ENCODE measurements around the gene NUAK2. TPM values are rescaled to one million over a fixed set of nuclear protein-coding genes. Genes with fewer than 3 reads are reported as not detected.

NUAK2 gene
- total and polyA plus RNA-seq, 2 of the 8 experiments (the other 6 are each of a cell fraction or from before 2014, with no cell fraction given) = 9.4 to 12.9 TPM

GRCh38 chr1:205274041-205274691 is 47.4 kb downstream of the NUAK2 start:
- Histone ChIP-seq H3K4me2 (ENCODE audit: insufficient read depth in 1 of 2, low read depth in 2 of 2, low read length in 2 of 2) (peak overlapping the region in 1 of 2 experiments; percentile 31; a peak in 2 of 4 replicates), H3K27me3 (replicated peaks in 1 of 4; ENCODE audit: control insufficient read depth in 3 of 4, extremely low read depth in 1 of 4, insufficient read depth in 3 of 4, low read length in 3 of 4) (no peaks in the 10 kb centered on the region), H2BK5ac (ENCODE audit: low read depth, low read length) (peak overlapping the region; percentile 93), H3K4me3 (ENCODE audit: extremely low read depth in 1 of 4, insufficient read depth in 2 of 4, low read depth in 3 of 4, low read length in 4 of 4) (no peak overlapping the region), H3K79me2 (ENCODE audit: control insufficient read depth in 1 of 2, insufficient read depth in 2 of 2, low read length in 2 of 2) (no peaks in the 10 kb centered on the region), H2AK5ac (ENCODE audit: low read depth, low read length) (peak overlapping the region; percentile 3; the same call in 1 of the 2 replicates), H3K9ac (replicated peaks in 1 of 4; ENCODE audit: extremely low read depth in 1 of 4, low read depth in 3 of 4, low read length in 3 of 4) (no peak overlapping the region), H3K4ac (replicated peaks; ENCODE audit: insufficient read length, low read depth, low read length) (no peak overlapping the region), H4K91ac (replicated peaks; ENCODE audit: insufficient read length, low read length) (peak overlapping the region; percentile 20), H3K79me1 (ENCODE audit: low read depth, low read length) (no peaks in the 10 kb centered on the region), H4K8ac (ENCODE audit: extremely low read depth, insufficient read depth, low read length) (no peak overlapping the region), H2AFZ (ENCODE audit: low read length) (no peak overlapping the region), H3K14ac (ENCODE audit: insufficient read length) (no peak overlapping the region), H2BK15ac (ENCODE audit: low read length) (peak overlapping the region; percentile 72; the same call in 1 of the 2 replicates), H3K56ac (replicated peaks; ENCODE audit: insufficient read length, low read depth, low read length) (no peak overlapping the region), H3K23ac (ENCODE audit: insufficient read length) (no peak overlapping the region), H4K20me1 (replicated peaks in 1 of 2; ENCODE audit: control insufficient read depth in 1 of 2, insufficient read depth in 2 of 2, low read length in 2 of 2) (peaks cover 0 to 2% of the 10 kb centered on the region in 2 experiments), H3K36me3 (ENCODE audit: control insufficient read depth in 2 of 4, insufficient read depth in 4 of 4, low read length in 3 of 4) (peaks cover 0 to 7% (median 0%) of the 10 kb centered on the region in 4 experiments; a peak in 1 of 8 replicates), H3K23me2 (ENCODE audit: low read depth, low read length) (no peaks in the 10 kb centered on the region), H2BK20ac (ENCODE audit: low read length) (peak overlapping the region; percentile 74; the same call in 1 of the 2 replicates), H3K18ac (ENCODE audit: extremely low read depth, low read length) (no peak overlapping the region; the same call in 1 of the 2 replicates), H2BK12ac (ENCODE audit: low read depth, low read length) (peak overlapping the region; percentile 99), H3K27ac (ENCODE audit: low read depth, low read length) (0 out of 2 replicates have a peak overlapping the region, but pooled peaks have one; percentile 0), H3K9me3 (ENCODE audit: insufficient read depth in 2 of 2, low read depth in 1 of 2, low read length in 1 of 2) (no peaks in the 10 kb centered on the region), H3K4me1 (replicated peaks in 1 of 4; ENCODE audit: control insufficient read depth in 3 of 4, insufficient read depth in 4 of 4, low read length in 3 of 4) (peaks cover 5 to 19% (median 11%) of the 10 kb centered on the region in 4 experiments; a peak in 6 of 7 replicates), H4K5ac (ENCODE audit: insufficient read length, low read depth, low read length) (peak overlapping the region; percentile 14), H2BK120ac (replicated peaks; ENCODE audit: low read depth, low read length) (peak overlapping the region; percentile 59)
- CTCF ChIA-PET (ENCODE audit: partially characterized antibody) = interaction anchor here (0.6 to 42.6 kb wide), 31 partner anchors 9 to 384 kb away, joined by 3 to 2424 read pairs (median 4); partner anchors contain the start of genes KLHDC8A, NUAK2, RBBP5 and TMCC2
- POLR2A ChIA-PET (ENCODE audit: partially characterized antibody) = interaction anchor here (0.7 to 7.4 kb wide), 14 partner anchors 8 to 77 kb away, joined by 3 to 85 read pairs (median 6); partner anchors contain the start of gene NUAK2
- FAIRE-seq (peak; percentile 63), DNase-seq (ENCODE audit: low read depth in 1 of 2, low spot score in 2 of 2) (peak in 1 of 2 experiments; percentile 65)
- WGBS, 2 experiments (ENCODE audit: extremely low coverage in 1 of 2, insufficient coverage in 1 of 2, insufficient read length in 1 of 2, insufficient replicate concordance in 2 of 2, low coverage in 1 of 2, low lambda C conversion rate in 2 of 2, missing lambda C conversion rate in 1 of 2) = 77% methylated on average over 8 of the region's 8 CpGs; no CpG with 5 or more reads in 1 of the 2 experiments
- TF ChIP-seq, protein P1, sequence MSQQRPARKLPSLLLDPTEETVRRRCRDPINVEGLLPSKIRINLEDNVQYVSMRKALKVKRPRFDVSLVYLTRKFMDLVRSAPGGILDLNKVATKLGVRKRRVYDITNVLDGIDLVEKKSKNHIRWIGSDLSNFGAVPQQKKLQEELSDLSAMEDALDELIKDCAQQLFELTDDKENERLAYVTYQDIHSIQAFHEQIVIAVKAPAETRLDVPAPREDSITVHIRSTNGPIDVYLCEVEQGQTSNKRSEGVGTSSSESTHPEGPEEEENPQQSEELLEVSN (IDR thresholded peaks at IDR 0.05) = no peak
- peak; percentile 84 to 93; a peak in 3 of 4 replicates for TF ChIP-seq SIN3A (conservative IDR thresholded peaks at IDR 0.05 in 1 of 2, IDR thresholded peaks at IDR 0.05 in 1 of 2; ENCODE audit: low read depth in 1 of 2, low read length in 2 of 2)
- TF ChIP-seq TCF12 (IDR thresholded peaks at IDR 0.05; ENCODE audit: low read depth, low read length) = peak; percentile 91
- peak; percentile 67 for TF ChIP-seq CTBP2 (IDR thresholded peaks at IDR 0.05; ENCODE audit: borderline replicate concordance, insufficient read depth, insufficient read length, low read length)
- peak in 1 of 2 experiments; percentile 12; a peak in 1 of 4 replicates for TF ChIP-seq RAD21 (IDR thresholded peaks at IDR 0.05 in 1 of 2, conservative IDR thresholded peaks at IDR 0.05 in 1 of 2; ENCODE audit: low read depth in 2 of 2, low read length in 2 of 2)
- peak; percentile 76 for TF ChIP-seq SAP30 (IDR thresholded peaks at IDR 0.05; ENCODE audit: insufficient read depth, insufficient replicate concordance, low read length)
- TF ChIP-seq KDM4A (IDR thresholded peaks at IDR 0.05; ENCODE audit: low read depth, low read length, severe bottlenecking) = no peak
- peak; percentile 56 for TF ChIP-seq YY1 (IDR thresholded peaks at IDR 0.05; ENCODE audit: low read depth, low read length)
- TF ChIP-seq TEAD4 (IDR thresholded peaks at IDR 0.05; ENCODE audit: low read depth, low read length) = peak; percentile 98
- TF ChIP-seq SIRT6 (IDR thresholded peaks at IDR 0.05; ENCODE audit: low read length) = no peak
